HCT116 (cell line): ENCODE measurements around the gene ATG9A. TPM values are rescaled to one million over a fixed set of nuclear protein-coding genes. Genes with fewer than 3 reads are reported as not detected.

Source experiments
- ATAC-seq: fragments of 200-7000 bp; cut with Tn5 transposase; 2 replicates; pipeline ENCODE4 v1.9.1; 2020; ENCODE audit warnings: mild to moderate bottlenecking, moderate library complexity
- BruUV-seq: library from RNA; stranded (reverse); fragments of 400-500 nt; replicated peaks from 2 replicates; lab custom pipeline; 2021; lab: Mats Ljungman, UMichigan
- CTCF ChIA-PET: fragments of 300-600 bp; sonication (Branson Sonifier 250); formaldehyde crosslinking; loops from one replicate; lab custom pipeline; 2021; ENCODE audit warnings: antibody characterized with exemption; lab: Charles Lee
- POLR2A ChIA-PET: fragments of 300-600, 350-600 bp; sonication (Branson Sonifier 250); formaldehyde crosslinking; loops from one replicate; lab custom pipeline; 2021; ENCODE audit warnings: antibody characterized with exemption; lab: Charles Lee
- RAD21 ChIA-PET, 2 experiments: fragments of 300-600 bp; sonication (Branson Sonifier 250); formaldehyde crosslinking; loops; one replicate each; lab custom pipeline; 2023; ENCODE audit warnings: low total read pairs in 2 of 2; ENCODE audit not compliant: uncharacterized antibody in 2 of 2, unreplicated experiment in 2 of 2, low non-redundant PET in 1 of 2; lab: Charles Lee
- DNase-seq: peaks from one replicate; pipeline ENCODE4 v3.0.0-alpha.2; 2010; ENCODE audit warnings: low read depth, low spot score
- H2AFZ ChIP-seq: fragments of 200-600 bp; shearing (Covaris generic), sonication (generic); 2 replicates; pipeline ENCODE4 v1.6.1; 2017; ENCODE audit warnings: low read depth, mixed run types, mixed read lengths, antibody characterized with exemption, low read length; ENCODE audit not compliant: poor library complexity, severe bottlenecking
- H3K27ac ChIP-seq: 2 replicates; pipeline ENCODE4 v1.5.1; 2012; ENCODE audit warnings: low read depth, low read length
- H3K27me3 ChIP-seq: fragments of 200-600 bp; sonication (generic); 2 replicates; pipeline ENCODE4 v1.6.1; 2016; ENCODE audit warnings: mixed run types, low read length, mixed read lengths; ENCODE audit not compliant: insufficient read depth
- H3K36me3 ChIP-seq, 2 experiments: fragments of 200-500 bp in 1 of 2; fragments of 200-600 bp in 1 of 2; sonication (Bioruptor generic) in 1 of 2; sonication (generic) in 1 of 2; 2 replicates each; pipeline versions ENCODE4 v1.5.1 to v1.6.1; 2014 to 2016; ENCODE audit warnings: low read length in 2 of 2, inconsistent platforms in 1 of 2, mixed read lengths in 1 of 2, mixed run types in 1 of 2; ENCODE audit not compliant: insufficient read depth in 2 of 2, control insufficient read depth in 1 of 2
- H3K4me1 ChIP-seq, 2 experiments: fragments of 200-600 bp in 1 of 2; sonication (generic) in 1 of 2; 2 replicates each; pipeline versions ENCODE4 v1.5.1 to v1.6.1; 2012 to 2017; ENCODE audit warnings: low read length in 2 of 2, inconsistent platforms in 1 of 2, mild to moderate bottlenecking in 1 of 2, mixed read lengths in 1 of 2, mixed run types in 1 of 2, moderate library complexity in 1 of 2; ENCODE audit not compliant: insufficient read depth in 2 of 2, control insufficient read depth in 1 of 2
- H3K4me2 ChIP-seq: fragments of 200-600 bp; sonication (generic); 2 replicates; pipeline ENCODE4 v1.6.1; 2017; ENCODE audit warnings: mixed run types, low read length, mixed read lengths
- H3K4me3 ChIP-seq, 2 experiments: fragments of 200-600 bp in 1 of 2; sonication (generic) in 1 of 2; replicated peaks in 1 of 2; 2 replicates each; pipeline ENCODE4 v1.5.1; 2011 to 2016; ENCODE audit warnings: low read length in 2 of 2, control low read depth in 1 of 2, low read depth in 1 of 2, mild to moderate bottlenecking in 1 of 2, mixed read lengths in 1 of 2, mixed run types in 1 of 2
- H3K79me2 ChIP-seq: fragments of 200-600 bp; sonication (generic); 2 replicates; pipeline ENCODE4 v1.6.1; 2017; ENCODE audit warnings: mild to moderate bottlenecking, mixed run types, low read length, moderate library complexity, mixed read lengths; ENCODE audit not compliant: insufficient read depth
- H3K9ac ChIP-seq: fragments of 200-600 bp; sonication (generic); 2 replicates; pipeline ENCODE4 v1.6.1; 2016; ENCODE audit warnings: low read length, mixed read lengths
- H3K9me2 ChIP-seq: fragments of 200-600 bp; sonication (generic), shearing (Covaris generic); 2 replicates; pipeline ENCODE4 v1.6.1; 2017; ENCODE audit warnings: mixed run types, mild to moderate bottlenecking, moderate library complexity; ENCODE audit not compliant: insufficient read depth
- H3K9me3 ChIP-seq, 2 experiments: fragments of 200-500 bp in 1 of 2; fragments of 200-600 bp in 1 of 2; sonication (Bioruptor generic) in 1 of 2; sonication (generic) in 1 of 2; 2 replicates each; pipeline ENCODE4 v1.6.1; 2014 to 2017; ENCODE audit warnings: low read length in 2 of 2, mixed read lengths in 2 of 2, inconsistent platforms in 1 of 2, low read depth in 1 of 2, mild to moderate bottlenecking in 1 of 2, mixed run types in 1 of 2, moderate library complexity in 1 of 2; ENCODE audit not compliant: control insufficient read depth in 1 of 2, insufficient read depth in 1 of 2
- H4K20me1 ChIP-seq: fragments of 200-600 bp; sonication (generic), shearing (Covaris generic); 2 replicates; pipeline ENCODE4 v1.6.1; 2017; ENCODE audit warnings: mixed run types, mild to moderate bottlenecking, moderate library complexity; ENCODE audit not compliant: insufficient read depth
- CTCF ChIP-seq, 3 experiments: fragments of 200-600 bp in 1 of 3; sonication (generic) in 1 of 3; IDR thresholded peaks in 2 of 3; conservative IDR thresholded peaks in 1 of 3; 2 replicates each; pipeline ENCODE4 v1.5.1; 2012 to 2017; ENCODE audit warnings: low read depth in 2 of 3, low read length in 2 of 3, antibody characterized with exemption in 1 of 3, borderline replicate concordance in 1 of 3, control low read depth in 1 of 3, mild to moderate bottlenecking in 1 of 3, mixed read lengths in 1 of 3, mixed run types in 1 of 3, moderate library complexity in 1 of 3; ENCODE audit not compliant: insufficient read depth in 1 of 3
- JUND ChIP-seq: IDR thresholded peaks from 2 replicates; pipeline ENCODE4 v1.6.1; 2012
- intact Hi-C: fragments of 100-400 bp; cut with micrococcal nuclease; formaldehyde crosslinking; loops from 2 replicates; pipeline ENCODE4 v1.10.0; 2022
- total RNA-seq: library from RNA; stranded (reverse); gene quantifications from one replicate; pipeline ENCODE4 v1.2.1, GENCODE V29; 2021; ENCODE audit not compliant: unreplicated experiment

Gene ATG9A
- total RNA-seq, 1 experiment from 2014 or later, result 51.8 TPM

GRCh38 chr2:219277703-219278654 is 48.5 kb upstream of the ATG9A start:
- H2AFZ ChIP-seq, result peak overlapping the region; percentile 81
- DNase-seq (peak; percentile 54), ATAC-seq (peak; percentile 49)
- no peaks in the 10 kb centered on the region for H3K79me2 ChIP-seq
- no peaks in the 10 kb centered on the region for H3K27me3 ChIP-seq
- peak overlapping the region; percentile 71 for H3K9ac ChIP-seq
- no peaks in the 10 kb centered on the region for H4K20me1 ChIP-seq
- no TSS peak for BruUV-seq
- POLR2A ChIA-PET, result interaction anchor here (0.6 to 1.5 kb wide), 4 partner anchors 26 to 110 kb away, joined by 3 to 4 read pairs (median 4); partner anchors contain the start of genes DNPEP and TUBA4B
- RAD21 ChIA-PET, result interaction anchor here in 1 of 2 experiments (0.6 kb wide), 1 partner anchor 252 kb away, joined by 3 read pairs; no protein-coding TSS in a partner anchor
- H3K4me3 ChIP-seq, result peak overlapping the region; percentile 42 to 59
- no peaks in the 10 kb centered on the region for H3K9me3 ChIP-seq
- intact Hi-C loops, result loop anchor here (2.0 kb wide), 1 partner anchor 117 kb away; the partner anchor contains the start of gene NHEJ1
- peaks cover 43 to 64% of the 10 kb centered on the region in 2 experiments for H3K4me1 ChIP-seq
- H3K4me2 ChIP-seq, result peak overlapping the region; percentile 86
- H3K36me3 ChIP-seq, result no peaks in the 10 kb centered on the region
- H3K9me2 ChIP-seq, result no peaks in the 10 kb centered on the region
- CTCF ChIA-PET, result interaction anchor here (0.6 to 4.3 kb wide), 11 partner anchors 16 to 204 kb away, joined by 3 to 71 read pairs (median 6); partner anchors contain the start of genes CNPPD1, TUBA4A and TUBA4B
- TF ChIP-seq JUND (no peak), CTCF (IDR thresholded peaks at IDR 0.05 in 2 of 3, conservative IDR thresholded peaks at IDR 0.05 in 1 of 3; ENCODE audit: borderline replicate concordance in 1 of 3, insufficient read depth in 1 of 3, low read depth in 2 of 3, low read length in 2 of 3) (peak in 2 of 3 experiments; percentile 97 to 98; a peak in 4 of 6 replicates)
- TF ChIP-seq, all 23 proteins: peak for 1
- peak overlapping the region; percentile 82 for H3K27ac ChIP-seq
